ENCODE measurements around the gene AURKA.

The AURKA gene

DNA sequence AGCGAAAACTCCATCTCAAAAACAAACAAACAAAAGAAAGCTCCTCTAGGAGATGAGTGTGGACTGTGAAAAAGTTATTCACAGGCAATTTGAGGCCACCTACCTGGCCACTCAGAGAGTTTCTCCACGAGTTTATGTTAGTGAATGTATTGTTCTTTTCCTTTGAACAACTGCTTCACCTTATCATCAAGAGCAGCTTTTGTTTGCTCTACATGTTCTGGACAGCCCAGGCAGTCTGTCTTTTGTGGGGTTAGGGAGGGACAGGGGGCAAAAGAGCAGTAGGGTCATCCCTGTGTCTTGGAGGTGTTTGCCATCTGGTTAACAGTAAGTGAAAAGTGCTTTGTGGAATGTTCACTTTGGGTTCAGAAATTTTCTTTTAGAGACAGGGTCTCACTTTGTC, 28.0 kb upstream of the AURKA start:
- DNase-seq = no peak
- H3K4me1 ChIP-seq = no peaks in the 10 kb centered on the region
- no peaks in the 10 kb centered on the region for H3K27me3 ChIP-seq
- H3K9me3 ChIP-seq = no peaks in the 10 kb centered on the region
- H3K36me3 ChIP-seq = no peaks in the 10 kb centered on the region
- no peak overlapping the region for H3K4me3 ChIP-seq (ENCODE audit: low read depth, low read length)
- TF ChIP-seq, protein P1, sequence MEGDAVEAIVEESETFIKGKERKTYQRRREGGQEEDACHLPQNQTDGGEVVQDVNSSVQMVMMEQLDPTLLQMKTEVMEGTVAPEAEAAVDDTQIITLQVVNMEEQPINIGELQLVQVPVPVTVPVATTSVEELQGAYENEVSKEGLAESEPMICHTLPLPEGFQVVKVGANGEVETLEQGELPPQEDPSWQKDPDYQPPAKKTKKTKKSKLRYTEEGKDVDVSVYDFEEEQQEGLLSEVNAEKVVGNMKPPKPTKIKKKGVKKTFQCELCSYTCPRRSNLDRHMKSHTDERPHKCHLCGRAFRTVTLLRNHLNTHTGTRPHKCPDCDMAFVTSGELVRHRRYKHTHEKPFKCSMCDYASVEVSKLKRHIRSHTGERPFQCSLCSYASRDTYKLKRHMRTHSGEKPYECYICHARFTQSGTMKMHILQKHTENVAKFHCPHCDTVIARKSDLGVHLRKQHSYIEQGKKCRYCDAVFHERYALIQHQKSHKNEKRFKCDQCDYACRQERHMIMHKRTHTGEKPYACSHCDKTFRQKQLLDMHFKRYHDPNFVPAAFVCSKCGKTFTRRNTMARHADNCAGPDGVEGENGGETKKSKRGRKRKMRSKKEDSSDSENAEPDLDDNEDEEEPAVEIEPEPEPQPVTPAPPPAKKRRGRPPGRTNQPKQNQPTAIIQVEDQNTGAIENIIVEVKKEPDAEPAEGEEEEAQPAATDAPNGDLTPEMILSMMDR (IDR thresholded peaks at IDR 0.05; ENCODE audit: low read depth, low read length) = no peak

DNA sequence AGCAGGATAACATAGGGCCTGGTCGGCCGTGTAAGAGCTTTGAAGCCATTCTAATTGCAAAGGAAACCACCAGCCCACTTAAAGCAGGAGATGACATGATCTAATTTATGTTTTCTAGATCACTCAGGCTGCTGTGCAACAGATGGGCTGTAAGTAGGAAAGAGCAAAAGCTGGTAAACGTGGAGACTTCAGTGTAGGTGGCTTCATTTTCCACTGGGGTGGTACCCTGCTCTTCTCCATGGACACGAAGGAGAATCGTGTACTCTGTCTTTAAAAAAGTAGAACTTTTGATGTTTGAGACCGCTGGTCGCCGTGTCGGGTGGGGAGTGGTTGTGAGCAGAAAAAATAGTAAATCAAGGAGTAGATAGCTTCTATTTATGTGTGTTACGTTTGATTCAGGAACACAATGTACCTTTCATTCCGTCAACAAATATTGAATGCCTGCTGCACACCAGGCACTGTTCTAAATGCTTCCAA, 26.4 kb upstream of the AURKA start:
- Histone ChIP-seq H3K36me3 (no peaks in the 10 kb centered on the region), H3K4me1 (no peaks in the 10 kb centered on the region), H3K9me3 (no peaks in the 10 kb centered on the region), H3K4me3 (ENCODE audit: low read depth, low read length) (no peak overlapping the region), H3K27me3 (no peaks in the 10 kb centered on the region)
- no peak for DNase-seq
- TF ChIP-seq, protein P1 (IDR thresholded peaks at IDR 0.05; ENCODE audit: low read depth, low read length) = no peak

DNA sequence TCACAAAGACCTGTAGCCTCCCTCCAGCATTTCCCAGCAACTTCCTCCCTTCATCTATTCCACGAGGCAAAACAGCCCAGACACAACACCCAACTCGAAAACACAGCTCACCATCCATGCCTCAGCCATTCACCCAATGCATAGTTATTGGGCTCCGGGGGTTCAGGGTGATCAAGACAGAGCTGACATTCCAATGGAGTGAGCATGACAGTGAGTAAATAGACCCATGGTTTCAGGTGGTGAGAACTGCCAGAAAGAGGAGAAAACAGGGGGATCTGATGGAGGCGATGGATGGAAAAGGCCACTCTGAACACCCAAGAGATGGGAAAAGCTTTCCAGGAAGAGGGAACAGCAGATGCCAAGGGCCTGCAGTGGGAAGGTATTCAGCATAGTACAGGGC, 25.9 kb upstream of the AURKA start:
- no peaks in the 10 kb centered on the region for H3K36me3 ChIP-seq
- no peak for DNase-seq
- H3K4me3 ChIP-seq (ENCODE audit: low read depth, low read length) = no peak overlapping the region
- no peaks in the 10 kb centered on the region for H3K4me1 ChIP-seq
- H3K9me3 ChIP-seq = no peaks in the 10 kb centered on the region
- TF ChIP-seq, protein P1 (IDR thresholded peaks at IDR 0.05; ENCODE audit: low read depth, low read length) = no peak
- no peaks in the 10 kb centered on the region for H3K27me3 ChIP-seq

DNA sequence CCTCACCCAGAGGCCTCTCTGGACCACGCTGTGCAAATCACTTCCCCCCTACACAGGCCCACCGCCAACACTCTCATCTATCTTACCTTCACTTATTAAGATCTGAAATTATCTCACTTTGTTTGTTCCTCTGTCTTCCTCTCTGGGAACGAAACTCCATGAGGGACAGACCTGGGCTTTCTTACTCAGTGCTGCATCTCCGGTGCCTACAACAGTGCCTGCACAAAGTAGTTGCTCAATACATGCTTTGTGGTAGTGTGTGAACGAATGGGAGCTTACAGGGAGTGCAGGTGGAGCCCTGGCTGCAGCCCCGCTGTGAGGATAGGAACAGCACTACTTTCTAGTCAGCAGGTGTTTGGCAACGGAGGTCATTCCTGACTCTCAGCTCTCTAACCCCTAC, 25.4 kb upstream of the AURKA start:
- Histone ChIP-seq H3K9me3 (no peaks in the 10 kb centered on the region), H3K4me1 (no peaks in the 10 kb centered on the region), H3K4me3 (ENCODE audit: low read depth, low read length) (no peak overlapping the region), H3K27me3 (no peaks in the 10 kb centered on the region), H3K36me3 (peaks cover under 1% of the 10 kb centered on the region; the same call in 1 of the 2 replicates)
- no peak for DNase-seq
- TF ChIP-seq, protein P1 (IDR thresholded peaks at IDR 0.05; ENCODE audit: low read depth, low read length) = no peak

DNA sequence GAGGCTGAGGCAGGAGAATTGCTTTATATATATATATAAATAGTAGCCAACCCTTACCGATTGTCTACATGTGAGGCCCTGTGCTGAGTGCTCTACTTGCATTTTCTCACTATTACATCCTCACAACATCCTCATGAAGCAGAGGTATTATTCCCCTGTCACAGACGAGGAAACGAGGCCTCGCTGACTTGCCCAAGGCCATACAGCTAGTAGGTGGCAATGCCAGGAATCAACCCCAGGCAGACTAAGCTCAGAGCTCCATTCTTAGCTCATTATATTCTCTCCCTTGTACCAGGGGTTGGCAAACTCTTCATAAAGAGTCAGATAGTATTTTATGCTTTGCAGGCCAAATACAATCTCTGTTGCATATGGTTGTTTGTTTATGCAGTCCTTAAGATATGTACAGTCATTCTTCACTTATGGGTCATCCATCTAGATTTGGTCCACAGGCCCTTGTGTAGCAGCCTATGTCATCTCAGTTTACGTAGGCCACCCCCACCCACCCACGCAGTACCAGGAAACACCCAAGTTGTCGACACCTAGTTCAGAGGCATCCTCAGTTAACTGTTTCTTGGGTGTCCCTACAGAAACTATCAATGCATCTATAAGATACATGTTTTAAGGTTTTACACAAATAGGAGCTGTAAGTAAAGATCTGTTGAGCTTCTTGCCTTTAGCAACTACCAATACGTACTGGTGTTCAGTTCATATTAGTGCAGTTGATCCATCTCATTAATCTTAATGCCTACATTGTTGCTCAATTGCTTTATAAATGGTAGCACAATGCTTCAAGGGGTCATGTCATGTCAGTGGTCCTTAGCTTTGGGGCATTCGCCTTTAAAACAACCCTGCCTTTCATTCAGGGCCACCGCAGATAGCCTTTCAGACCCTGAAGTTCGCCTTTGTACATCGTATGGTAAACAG, 23.1 kb upstream of the AURKA start:
- DNase-seq = no peak
- peaks cover 2% of the 10 kb centered on the region; the same call in 1 of the 2 replicates for H3K36me3 ChIP-seq
- no peaks in the 10 kb centered on the region for H3K9me3 ChIP-seq
- no peak overlapping the region for H3K4me3 ChIP-seq (ENCODE audit: low read depth, low read length)
- no peaks in the 10 kb centered on the region for H3K4me1 ChIP-seq
- TF ChIP-seq, protein P1 (IDR thresholded peaks at IDR 0.05; ENCODE audit: low read depth, low read length) = no peak
- no peaks in the 10 kb centered on the region for H3K27me3 ChIP-seq

DNA sequence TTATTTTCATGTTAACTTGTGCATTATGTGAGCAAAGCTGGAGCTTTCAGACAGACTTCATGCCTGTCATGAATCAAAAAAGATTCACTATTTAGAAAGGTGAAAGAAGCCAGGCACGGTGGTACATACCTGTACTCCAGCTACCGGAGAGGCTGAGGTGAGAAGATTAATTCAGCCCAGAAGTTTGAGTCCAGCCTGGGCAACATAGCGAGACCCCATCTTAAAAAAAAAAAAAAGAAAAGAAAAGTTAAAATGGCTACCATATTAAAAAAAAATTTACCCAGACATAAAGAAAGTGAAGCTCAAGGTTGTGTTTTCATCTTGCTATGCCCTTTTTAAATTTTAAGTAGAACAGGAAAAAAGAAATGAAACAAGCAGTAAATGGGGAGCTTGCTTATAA, 20.9 kb upstream of the AURKA start:
- no peaks in the 10 kb centered on the region for H3K27me3 ChIP-seq
- H3K36me3 ChIP-seq = peaks cover 4% of the 10 kb centered on the region; the same call in 1 of the 2 replicates
- no peaks in the 10 kb centered on the region for H3K4me1 ChIP-seq
- no peak overlapping the region for H3K4me3 ChIP-seq (ENCODE audit: low read depth, low read length)
- TF ChIP-seq, protein P1 (IDR thresholded peaks at IDR 0.05; ENCODE audit: low read depth, low read length) = no peak
- DNase-seq = no peak
- no peaks in the 10 kb centered on the region for H3K9me3 ChIP-seq
